K562 (cell line): ENCODE results near the gene SNCB. TPM values are rescaled to one million over a fixed set of nuclear protein-coding genes. Genes with fewer than 3 reads are reported as not detected.

Experiments
- ATAC-seq: fragments of 200-7000 bp; cut with Tn5 transposase; 3 replicates; pipeline ENCODE4 v1.9.1; 2020; ENCODE audit warnings: moderate library complexity
- BruUV-seq: library from RNA; stranded (reverse); fragments of 400-500 nt; replicated peaks from 2 replicates; lab custom pipeline; 2021; lab: Mats Ljungman, UMichigan
- CTCF ChIA-PET: fragments of 300-600 bp; formaldehyde crosslinking; extraction: SDS; loops from one replicate; lab custom pipeline; 2021; ENCODE audit warnings: low intra/inter-chr PET ratio; lab: Yijun Ruan, JAX
- POLR2A ChIA-PET: fragments of 300-600, 350-650 bp; sonication (Branson Sonifier 250); formaldehyde crosslinking; extraction: SDS; loops from one replicate; lab custom pipeline; 2021; ENCODE audit warnings: antibody characterized with exemption, inconsistent platforms; lab: Yijun Ruan, JAX
- DNase-seq, 4 experiments: peaks; one replicate each; pipeline versions ENCODE4 v3.0.0 to v3.0.0-alpha.2; 2011 to 2018; ENCODE audit warnings: low spot score in 3 of 4, mixed read lengths in 3 of 4; ENCODE audit errors: extremely low read depth in 1 of 4
- FAIRE-seq: peaks from 2 replicates; lab custom pipeline; 2011; peaks lifted over from hg19 to GRCh38; lab: Jason Lieb, UNC
- H2AFZ ChIP-seq: 2 replicates; pipeline ENCODE4 v1.6.0; 2011; ENCODE audit warnings: low read depth, low read length, control low read depth, inconsistent platforms
- H3K27ac ChIP-seq: fragments of 200-600 bp; 3 replicates; pipeline ENCODE4 v1.8.0; 2011; ENCODE audit warnings: low read depth, mild to moderate bottlenecking, control low read depth, inconsistent platforms, low read length, moderate library complexity, mixed read lengths; ENCODE audit errors: extremely low read depth
- H3K27me3 ChIP-seq, 2 experiments: fragments of 300-600 bp in 1 of 2; 2 replicates in 1 of 2; 3 replicates in 1 of 2; pipeline versions ENCODE4 v1.6.0 to v1.8.0; 2011; ENCODE audit warnings: inconsistent platforms in 2 of 2, low read length in 2 of 2, mild to moderate bottlenecking in 1 of 2, mixed read lengths in 1 of 2, moderate library complexity in 1 of 2; ENCODE audit not compliant: control insufficient read depth in 2 of 2, insufficient read depth in 2 of 2
- H3K36me3 ChIP-seq: fragments of 300-600 bp; 3 replicates; pipeline ENCODE4 v1.8.0; 2011; ENCODE audit warnings: mild to moderate bottlenecking, low read length, inconsistent platforms; ENCODE audit not compliant: control insufficient read depth, insufficient read depth
- H3K4me1 ChIP-seq, 2 experiments: fragments of 200-600 bp in 1 of 2; replicated peaks in 1 of 2; 2 replicates in 1 of 2; 3 replicates in 1 of 2; pipeline versions ENCODE4 v1.5.1 to v1.8.0; 2011; ENCODE audit warnings: inconsistent platforms in 2 of 2, low read length in 2 of 2, mild to moderate bottlenecking in 1 of 2, mixed read lengths in 1 of 2, moderate library complexity in 1 of 2; ENCODE audit not compliant: control insufficient read depth in 2 of 2, insufficient read depth in 2 of 2
- H3K4me2 ChIP-seq: 2 replicates; pipeline ENCODE4 v1.6.1; 2011; ENCODE audit warnings: low read length, control low read depth, inconsistent platforms, mixed read lengths; ENCODE audit not compliant: insufficient read depth
- H3K4me3 ChIP-seq: fragments of 200-600 bp; sonication (generic), shearing (Covaris generic); 2 replicates; pipeline ENCODE4 v1.5.1; 2016; ENCODE audit warnings: control low read depth, inconsistent platforms
- H3K79me2 ChIP-seq: fragments of 200-600 bp; 3 replicates; pipeline ENCODE4 v1.8.0; 2011; ENCODE audit warnings: low read length, inconsistent platforms; ENCODE audit not compliant: control insufficient read depth, insufficient read depth
- H3K9ac ChIP-seq, 2 experiments: 2 replicates each; pipeline versions ENCODE4 v1.6.0 to v1.6.1; 2011; ENCODE audit warnings: low read depth in 2 of 2, low read length in 2 of 2, control low read depth in 1 of 2, inconsistent platforms in 1 of 2, mild to moderate bottlenecking in 1 of 2, mixed read lengths in 1 of 2; ENCODE audit not compliant: insufficient read depth in 1 of 2
- H3K9me1 ChIP-seq: one replicate; pipeline ENCODE4 v1.6.0; 2011; ENCODE audit warnings: inconsistent platforms, mild to moderate bottlenecking, low read length, moderate library complexity; ENCODE audit not compliant: control insufficient read depth, insufficient read depth
- H3K9me3 ChIP-seq: replicated peaks from 2 replicates; pipeline ENCODE4 v1.5.1; 2011; ENCODE audit warnings: low read depth, low read length, inconsistent platforms; ENCODE audit not compliant: control insufficient read depth, insufficient read depth
- H4K20me1 ChIP-seq: replicated peaks from 2 replicates; pipeline ENCODE4 v1.6.1; 2011; ENCODE audit warnings: low read length, inconsistent platforms, mixed read lengths; ENCODE audit not compliant: control insufficient read depth, insufficient read depth
- SRF ChIP-seq, 2 experiments: fragments of 250-450, 450-650 bp in 1 of 2; sonication (Bioruptor Pico) in 1 of 2; sonication (generic) in 1 of 2; formaldehyde crosslinking; IDR thresholded peaks; 2 replicates each; pipeline versions ENCODE4 v1.5.0 to v1.5.1; 2020 to 2022; ENCODE audit warnings: mild to moderate bottlenecking in 1 of 2, missing genetic modification reagents in 1 of 2
- TCF7L2 ChIP-seq: fragments of 150-350 bp; IDR thresholded peaks from 2 replicates; pipeline ENCODE4 v1.6.1; 2016; ENCODE audit warnings: low read depth, mild to moderate bottlenecking, low read length, moderate library complexity
- WGBS: fragments of 100-300 bp; shearing (Covaris generic); methylation state at CpG from one replicate; pipeline ENCODE4 v1.1.6; 2016; ENCODE audit warnings: low coverage, mixed read lengths; ENCODE audit not compliant: insufficient coverage; ENCODE audit errors: missing lambda C conversion rate; 5-methylcytosine and 5-hydroxymethylcytosine counted together
- in situ Hi-C: fragments of 300-500 bp; cut with MboI; formaldehyde crosslinking; loops from 4 replicates; pipeline ENCODE4 v1.15.0; 2018; ENCODE audit warnings: inconsistent platforms, mixed read lengths
- intact Hi-C: fragments of 100-400 bp; cut with micrococcal nuclease; formaldehyde crosslinking; loops from 2 replicates; pipeline ENCODE4 v1.14.2; 2022
- polyA plus RNA-seq, 8 experiments: library from polyadenylated mRNA; depleted of rRNA in 4 of 8; stranded (reverse) in 5 of 8; unstranded in 3 of 8; fragments of >200 nt; fragmentation: Nextera tagmentation in 2 of 8; fragmentation: Illumina TruSeq in 1 of 8; extraction: Ambion mirVana in 2 of 8; extraction: Trizol in 1 of 8; gene quantifications; 2 replicates each; pipeline versions ENCODE4 v1.2.1 to v1.2.3, GENCODE V29; 2011 to 2014; ENCODE audit warnings: inconsistent platforms in 1 of 8, missing spikeins in 1 of 8
- total RNA-seq, 7 experiments: library from RNA; depleted of rRNA in 6 of 7; stranded (reverse); fragments of >200 nt in 6 of 7; fragmentation: Illumina TruSeq in 2 of 7; extraction: Trizol in 2 of 7; gene quantifications; 2 replicates each; pipeline versions ENCODE4 v1.2.1 to v1.2.3, GENCODE V29; 2011 to 2021; ENCODE audit warnings: low replicate concordance in 1 of 7
- TF ChIP-seq, protein P1 (sequence below): fragments of 250-450 bp; sonication (Bioruptor Pico); IDR thresholded peaks from 2 replicates; pipeline ENCODE4 v1.8.0; 2021; ENCODE audit warnings: moderate library complexity, mild to moderate bottlenecking, inconsistent platforms
- TF ChIP-seq, protein P2 (sequence below), 2 experiments: IDR thresholded peaks; 2 replicates each; pipeline ENCODE4 v1.6.1; 2012; ENCODE audit warnings: improper control_type of control experiment in 2 of 2, low read depth in 2 of 2, low read length in 2 of 2, borderline replicate concordance in 1 of 2

SNCB gene
- total and polyA plus RNA-seq, 9 of the 15 experiments (the other 6 are each of a cell fraction or from before 2014, with no cell fraction given) = not detected

DNA sequence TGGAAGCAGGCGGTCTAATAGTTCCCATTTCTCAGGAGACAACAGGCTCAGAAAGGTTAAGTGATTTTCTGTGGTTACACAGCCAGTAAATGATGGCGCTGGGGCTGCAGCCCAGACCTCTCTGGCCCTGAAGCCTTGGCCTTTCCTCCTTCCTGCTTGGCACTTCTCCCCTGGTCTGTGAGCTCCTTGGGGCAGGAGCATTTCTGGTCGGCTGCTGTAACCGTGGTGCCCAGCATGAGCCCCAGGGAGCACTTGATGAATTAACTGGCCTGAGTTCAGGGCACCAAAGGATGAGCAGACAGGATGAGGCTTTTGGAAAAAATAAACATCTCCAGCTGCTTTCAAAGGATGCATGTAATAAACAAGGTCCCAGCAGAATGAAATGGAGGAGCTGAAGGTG lies 51.0 kb downstream of the SNCB start:
- ChIA-PET POLR2A (interaction anchor here (0.6 to 0.8 kb wide), 3 partner anchors 10 to 532 kb away, joined by 3 to 4 read pairs (median 4); no protein-coding TSS in a partner anchor), CTCF (no interaction called here)
- H2AFZ ChIP-seq = no peak overlapping the region
- no peaks in the 10 kb centered on the region for H3K9me3 ChIP-seq
- H3K9me1 ChIP-seq = no peaks in the 10 kb centered on the region
- DNase-seq = no peak
- H3K4me3 ChIP-seq = no peak overlapping the region
- TF ChIP-seq, protein P1, sequence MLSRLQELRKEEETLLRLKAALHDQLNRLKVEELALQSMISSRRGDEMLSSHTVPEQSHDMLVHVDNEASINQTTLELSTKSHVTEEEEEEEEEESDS (CRISPR knock-in tag) = no peak
- H3K4me1 ChIP-seq = peaks cover 0 to 32% of the 10 kb centered on the region in 2 experiments; a peak in 3 of 5 replicates
- in situ Hi-C loops = loop anchor here (25.0 kb wide), 1 partner anchor 842 kb away; no protein-coding TSS in a partner anchor
- H3K27ac ChIP-seq = no peak overlapping the region
- no peaks in the 10 kb centered on the region for H4K20me1 ChIP-seq
- peaks cover 9 to 37% of the 10 kb centered on the region in 2 experiments; a peak in 4 of 5 replicates for H3K27me3 ChIP-seq
- intact Hi-C loops = loop anchor here (10.0 kb wide), 1 partner anchor 65 kb away; the partner anchor contains the start of gene TSPAN17
- WGBS = 7% methylated on average over 4 of the region's 4 CpGs
- H3K36me3 ChIP-seq = no peaks in the 10 kb centered on the region
- no peak for FAIRE-seq
- ATAC-seq = no peak
- H3K9ac ChIP-seq = 0 out of 4 replicates have a peak overlapping the region, but pooled peaks of 1 of the 2 experiments have one; percentile 68
- H3K4me2 ChIP-seq = no peak overlapping the region
- H3K79me2 ChIP-seq = no peaks in the 10 kb centered on the region
- no TSS peak for BruUV-seq

DNA sequence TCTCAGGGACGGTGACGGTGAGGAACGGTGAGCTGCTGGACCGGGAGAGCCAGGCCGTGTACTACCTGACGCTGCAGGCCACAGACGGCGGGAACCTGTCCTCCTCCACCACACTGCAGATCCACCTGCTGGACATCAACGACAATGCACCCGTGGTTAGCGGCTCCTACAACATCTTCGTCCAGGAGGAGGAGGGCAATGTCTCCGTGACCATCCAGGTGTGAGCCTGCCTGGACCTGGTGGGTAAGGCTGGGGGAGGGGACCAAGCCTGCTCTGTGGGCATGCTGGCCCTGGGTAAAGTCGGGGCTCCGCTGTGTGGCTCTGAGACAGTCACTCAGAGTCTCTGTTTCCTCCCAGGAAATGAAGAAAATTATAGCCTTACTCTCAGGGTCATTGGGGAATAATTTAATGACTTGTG lies 51.9 kb downstream of the SNCB start:
- Histone ChIP-seq H3K4me1 (peaks cover 0 to 38% of the 10 kb centered on the region in 2 experiments; a peak in 3 of 5 replicates), H3K9me1 (no peaks in the 10 kb centered on the region), H3K79me2 (no peaks in the 10 kb centered on the region), H3K4me2 (0 out of 2 replicates have a peak overlapping the region, but pooled peaks have one; percentile 6), H3K27me3 (peaks cover 9 to 28% of the 10 kb centered on the region in 2 experiments; a peak in 4 of 5 replicates), H3K9ac (peak overlapping the region in 1 of 2 experiments; percentile 66; a peak in 1 of 4 replicates), H3K4me3 (no peak overlapping the region), H3K27ac (no peak overlapping the region), H3K36me3 (no peaks in the 10 kb centered on the region), H2AFZ (peak overlapping the region; percentile 58; the same call in 1 of the 2 replicates), H4K20me1 (no peaks in the 10 kb centered on the region; the same call in 1 of the 2 replicates), H3K9me3 (no peaks in the 10 kb centered on the region)
- BruUV-seq = no TSS peak
- FAIRE-seq = peak; percentile 94
- DNase-seq = peak; percentile 80 to 84 (median 84)
- ChIA-PET CTCF (interaction anchor here (0.5 to 1.3 kb wide), 3 partner anchors 11 to 441 kb away, joined by 3 to 5 read pairs (median 3); no protein-coding TSS in a partner anchor), POLR2A (interaction anchor here (0.6 kb wide), 1 partner anchor 208 kb away, joined by 3 read pairs; no protein-coding TSS in a partner anchor)
- ATAC-seq = peak; percentile 87
- in situ Hi-C loops (loop anchor here (25.0 kb wide), 1 partner anchor 841 kb away; no protein-coding TSS in a partner anchor), intact Hi-C loops (loop anchor here (10.0 kb wide), 1 partner anchor 66 kb away; the partner anchor contains the start of gene TSPAN17)
- 4% methylated on average over 14 of the region's 15 CpGs for WGBS
- TF ChIP-seq TCF7L2 (no peak), SRF (CRISPR knock-in tag; IDR thresholded peaks at IDR 0.05) (no peak)
- TF ChIP-seq, protein P2, sequence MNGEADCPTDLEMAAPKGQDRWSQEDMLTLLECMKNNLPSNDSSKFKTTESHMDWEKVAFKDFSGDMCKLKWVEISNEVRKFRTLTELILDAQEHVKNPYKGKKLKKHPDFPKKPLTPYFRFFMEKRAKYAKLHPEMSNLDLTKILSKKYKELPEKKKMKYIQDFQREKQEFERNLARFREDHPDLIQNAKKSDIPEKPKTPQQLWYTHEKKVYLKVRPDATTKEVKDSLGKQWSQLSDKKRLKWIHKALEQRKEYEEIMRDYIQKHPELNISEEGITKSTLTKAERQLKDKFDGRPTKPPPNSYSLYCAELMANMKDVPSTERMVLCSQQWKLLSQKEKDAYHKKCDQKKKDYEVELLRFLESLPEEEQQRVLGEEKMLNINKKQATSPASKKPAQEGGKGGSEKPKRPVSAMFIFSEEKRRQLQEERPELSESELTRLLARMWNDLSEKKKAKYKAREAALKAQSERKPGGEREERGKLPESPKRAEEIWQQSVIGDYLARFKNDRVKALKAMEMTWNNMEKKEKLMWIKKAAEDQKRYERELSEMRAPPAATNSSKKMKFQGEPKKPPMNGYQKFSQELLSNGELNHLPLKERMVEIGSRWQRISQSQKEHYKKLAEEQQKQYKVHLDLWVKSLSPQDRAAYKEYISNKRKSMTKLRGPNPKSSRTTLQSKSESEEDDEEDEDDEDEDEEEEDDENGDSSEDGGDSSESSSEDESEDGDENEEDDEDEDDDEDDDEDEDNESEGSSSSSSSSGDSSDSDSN (IDR thresholded peaks at IDR 0.05; ENCODE audit: borderline replicate concordance in 1 of 2, low read depth in 2 of 2, low read length in 2 of 2) = 0 out of 4 replicates have a peak, but pooled peaks of 1 of the 2 experiments have one; percentile 34
